GM10266 (cell line): ENCODE measurements around the gene LIAS.
"Not testable (repeated sequence)": the region's sequence is repeated elsewhere in the genome, so short reads cannot be mapped to it uniquely, and the experiment has no call there.

ENCODE experiments used
- DNase-seq: peaks from one replicate; pipeline ENCODE4 v3.0.0; 2012; ENCODE audit errors: extremely low spot score
- TF ChIP-seq, protein P1 (sequence below): IDR thresholded peaks from 2 replicates; pipeline ENCODE4 v1.5.1; 2012; ENCODE audit warnings: mild to moderate bottlenecking, low read depth; ENCODE audit not compliant: control insufficient read depth, insufficient read depth; ENCODE audit errors: missing control alignments

LIAS gene

DNA sequence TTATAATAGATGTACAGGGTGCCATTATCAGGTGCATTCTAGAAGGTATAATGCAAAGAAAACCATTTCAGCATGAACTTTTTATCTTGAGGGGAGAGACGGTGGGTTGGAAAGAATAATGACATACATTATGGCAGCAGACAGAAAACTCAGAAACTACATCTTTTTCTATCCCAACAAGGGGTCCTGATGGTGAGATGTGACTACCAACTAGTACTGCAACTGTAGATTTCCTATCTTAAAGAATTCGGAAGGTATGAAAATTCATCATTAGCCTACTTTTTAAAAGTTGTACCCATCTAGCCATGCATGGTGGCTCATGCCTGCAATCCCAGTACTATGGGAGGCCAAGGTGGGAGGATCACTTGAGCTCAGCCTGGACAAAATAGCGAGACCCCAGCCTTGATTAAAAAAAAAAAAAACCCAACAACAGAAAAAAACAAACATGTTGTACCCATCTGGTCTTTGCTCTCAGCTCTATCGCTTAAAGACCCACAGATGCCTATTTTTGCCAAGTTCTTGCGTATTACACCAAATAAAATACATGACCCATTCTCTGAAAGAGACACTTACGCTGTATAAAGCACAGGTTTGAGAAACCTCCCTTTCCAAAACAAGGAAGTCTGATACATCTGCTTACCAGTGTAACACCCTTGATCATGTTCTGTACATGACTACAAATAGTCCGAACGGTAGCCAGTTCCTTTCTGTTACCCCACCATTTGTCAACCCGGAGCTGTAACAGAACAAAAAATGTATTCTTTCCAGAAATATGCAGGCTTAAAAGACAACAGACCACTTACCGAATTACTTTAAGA lies 1.7 kb upstream of the LIAS start:
- no peak for DNase-seq
- TF ChIP-seq, protein P1, sequence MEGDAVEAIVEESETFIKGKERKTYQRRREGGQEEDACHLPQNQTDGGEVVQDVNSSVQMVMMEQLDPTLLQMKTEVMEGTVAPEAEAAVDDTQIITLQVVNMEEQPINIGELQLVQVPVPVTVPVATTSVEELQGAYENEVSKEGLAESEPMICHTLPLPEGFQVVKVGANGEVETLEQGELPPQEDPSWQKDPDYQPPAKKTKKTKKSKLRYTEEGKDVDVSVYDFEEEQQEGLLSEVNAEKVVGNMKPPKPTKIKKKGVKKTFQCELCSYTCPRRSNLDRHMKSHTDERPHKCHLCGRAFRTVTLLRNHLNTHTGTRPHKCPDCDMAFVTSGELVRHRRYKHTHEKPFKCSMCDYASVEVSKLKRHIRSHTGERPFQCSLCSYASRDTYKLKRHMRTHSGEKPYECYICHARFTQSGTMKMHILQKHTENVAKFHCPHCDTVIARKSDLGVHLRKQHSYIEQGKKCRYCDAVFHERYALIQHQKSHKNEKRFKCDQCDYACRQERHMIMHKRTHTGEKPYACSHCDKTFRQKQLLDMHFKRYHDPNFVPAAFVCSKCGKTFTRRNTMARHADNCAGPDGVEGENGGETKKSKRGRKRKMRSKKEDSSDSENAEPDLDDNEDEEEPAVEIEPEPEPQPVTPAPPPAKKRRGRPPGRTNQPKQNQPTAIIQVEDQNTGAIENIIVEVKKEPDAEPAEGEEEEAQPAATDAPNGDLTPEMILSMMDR, result no peak

DNA sequence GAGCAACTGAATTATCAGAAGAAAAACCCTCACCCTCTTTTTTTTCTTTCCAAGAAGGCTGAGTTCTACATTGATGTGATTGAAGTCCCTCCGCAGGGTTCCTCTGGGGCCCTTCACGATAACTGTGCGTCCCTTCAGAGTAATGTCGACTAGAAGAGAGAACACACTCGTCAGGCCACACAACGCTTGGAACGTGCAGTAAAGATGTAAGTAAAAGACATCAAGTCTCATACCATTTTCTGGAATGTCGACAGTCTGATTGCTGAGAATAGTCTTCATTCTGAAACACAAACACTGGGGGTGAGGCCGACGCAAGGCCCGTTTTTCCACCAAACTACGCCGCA lies 723 bp upstream of the LIAS start:
- DNase-seq, result not testable (repeated sequence)

DNA sequence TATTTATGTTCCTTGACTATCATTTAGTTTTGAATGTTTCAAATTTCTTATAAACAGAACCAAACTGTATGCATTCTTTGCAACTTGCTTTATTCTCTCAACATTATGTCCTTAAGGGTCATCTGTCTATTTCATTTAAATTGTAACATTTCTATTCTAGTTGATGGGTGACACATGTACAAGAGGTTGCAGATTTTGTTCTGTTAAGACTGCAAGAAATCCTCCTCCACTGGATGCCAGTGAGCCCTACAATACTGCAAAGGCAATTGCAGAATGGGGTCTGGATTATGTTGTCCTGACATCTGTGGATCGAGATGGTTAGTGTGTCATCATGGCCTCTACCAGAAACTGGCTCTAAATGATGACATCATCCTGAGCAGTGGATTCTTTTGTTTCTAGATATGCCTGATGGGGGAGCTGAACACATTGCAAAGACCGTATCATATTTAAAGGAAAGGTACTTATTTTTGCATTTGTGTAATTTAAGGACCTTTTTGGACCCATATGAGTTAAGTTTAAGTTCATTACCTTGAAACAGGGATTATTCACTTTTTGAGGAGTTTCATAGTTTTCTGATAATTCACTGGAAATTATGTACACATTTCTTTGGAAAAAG lies 6.1 kb downstream of the LIAS start:
- TF ChIP-seq, protein P1, result no peak
- no peak for DNase-seq

DNA sequence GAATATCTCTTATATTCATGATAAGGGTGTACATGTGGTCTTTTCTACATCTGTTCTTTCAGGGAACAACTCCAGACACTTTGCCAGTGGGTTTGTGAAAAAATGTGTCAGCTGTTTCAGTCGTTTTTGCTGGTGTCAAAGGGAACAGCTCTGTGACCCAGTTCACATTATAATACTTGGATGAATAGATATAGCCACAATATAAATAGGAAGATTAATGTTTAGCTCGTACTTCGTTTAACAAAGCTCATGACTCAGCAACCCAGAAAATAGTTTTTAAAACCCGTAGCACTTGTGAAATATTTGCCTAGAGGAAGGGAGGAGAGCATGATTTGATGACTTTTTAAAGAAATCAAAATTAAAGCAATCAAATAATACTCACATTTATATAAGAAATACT lies 7.9 kb downstream of the LIAS start:
- TF ChIP-seq, protein P1, result no peak
- DNase-seq, result no peak

DNA sequence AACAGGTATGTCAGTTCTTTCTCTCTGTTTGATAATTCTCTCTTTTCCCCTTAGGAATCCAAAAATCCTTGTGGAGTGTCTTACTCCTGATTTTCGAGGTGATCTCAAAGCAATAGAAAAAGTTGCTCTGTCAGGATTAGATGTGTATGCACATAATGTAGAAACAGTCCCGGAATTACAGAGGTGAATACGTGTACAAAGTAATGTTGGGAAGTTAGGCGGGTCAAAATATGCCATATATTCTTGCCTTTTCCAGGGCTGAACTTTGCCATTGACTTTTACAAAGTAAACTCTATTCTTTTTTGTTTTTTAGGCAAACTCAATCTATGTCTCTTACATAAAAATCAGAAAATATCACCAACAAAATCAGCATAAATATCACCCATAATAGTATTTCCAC lies 8.6 kb downstream of the LIAS start:
- TF ChIP-seq, protein P1, result no peak

DNA sequence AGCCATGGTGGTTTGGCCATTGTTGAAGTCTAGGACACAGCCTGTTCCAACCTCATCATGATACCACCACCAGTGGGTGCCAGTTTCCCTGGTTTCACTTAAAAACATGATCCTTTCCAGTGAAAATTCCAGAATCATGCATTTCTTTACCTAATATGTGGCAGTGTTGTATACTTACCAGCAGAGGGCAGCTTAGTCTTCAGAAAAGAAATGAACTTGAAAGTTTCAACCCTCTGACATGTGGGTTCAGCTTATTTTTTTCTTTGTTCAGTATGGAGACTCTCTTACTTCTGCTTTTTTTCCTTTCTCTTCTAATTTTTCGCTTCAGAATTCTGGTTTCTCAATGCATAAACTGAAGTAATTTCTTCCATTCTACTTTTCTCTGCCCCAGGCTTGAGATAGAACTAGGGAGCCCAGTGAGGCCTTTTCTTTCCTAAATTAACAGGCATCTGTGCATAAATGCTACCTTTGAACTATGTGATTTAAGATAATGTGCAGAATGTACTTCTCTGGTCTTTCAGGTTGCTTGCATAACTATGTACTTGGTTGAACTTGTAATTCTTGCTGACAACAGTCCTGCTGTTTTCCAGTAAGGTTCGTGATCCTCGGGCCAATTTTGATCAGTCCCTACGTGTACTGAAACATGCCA lies 10.7 kb downstream of the LIAS start:
- TF ChIP-seq, protein P1, result peak; percentile 71
- peak; percentile 69 for DNase-seq

More for the DNA sequence above, 8.6 kb downstream of the LIAS start:
- no peak for DNase-seq

DNA sequence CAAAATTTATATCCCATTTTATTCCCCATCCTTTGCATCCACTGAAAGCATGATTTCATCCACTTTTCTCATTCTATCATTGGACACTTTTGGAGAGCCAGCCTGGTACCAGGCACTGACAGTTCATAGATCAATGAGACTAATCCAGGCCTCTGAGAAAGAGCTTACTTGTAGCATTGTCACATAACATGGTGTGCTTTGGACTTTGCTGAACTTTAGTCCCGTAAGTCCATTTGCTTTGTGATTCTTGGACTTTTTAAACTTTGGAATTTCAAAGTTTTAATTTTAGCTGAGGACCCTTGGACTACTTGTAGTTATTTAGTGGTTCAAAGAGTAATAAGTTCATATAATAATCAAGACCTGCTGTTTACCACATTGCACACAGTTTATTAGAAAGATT lies 11.5 kb downstream of the LIAS start:
- TF ChIP-seq, protein P1, result no peak
- DNase-seq, result no peak
